Ovary (tissue), 3 donors: ENCODE results near the gene MAP3K8.

Source experiments
- CTCF ChIP-seq, 3 donors: fragments of 450-650 bp in 2 of 3; fragments of 200-600 bp in 1 of 3; IDR thresholded peaks; one replicate each; pipeline versions ENCODE4 v1.5.1 to v1.8.0; 2016 to 2022; ENCODE audit warnings: antibody characterized with exemption in 3 of 3, mild to moderate bottlenecking in 1 of 3
- EP300 ChIP-seq: sonication (generic); formaldehyde crosslinking; IDR thresholded peaks from one replicate; pipeline ENCODE4 v1.6.1; 2017; ENCODE audit warnings: antibody characterized with exemption
- POLR2A ChIP-seq: fragments of 450-650 bp; IDR thresholded peaks from one replicate; pipeline ENCODE4 v1.6.1; 2017; ENCODE audit warnings: antibody characterized with exemption, mild to moderate bottlenecking, moderate library complexity
- donor health status: DM: no; HTN: no; CAD: no.

GRCh38 chr10:30435073-30435422, 1.1 kb downstream of the MAP3K8 start:
- TF ChIP-seq CTCF (IDR thresholded peaks at IDR 0.05), result no peak
- no peak for TF ChIP-seq POLR2A
- no peak for TF ChIP-seq EP300
